Kidney (tissue), 2 donors: ENCODE data around the gene OR2T11. TPM values are rescaled to one million over a fixed set of nuclear protein-coding genes. Genes with fewer than 3 reads are reported as not detected.

Experiments
- polyA plus RNA-seq: library from polyadenylated mRNA; stranded (reverse); fragments of 350-450 nt; fragmentation: Illumina TruSeq; extraction: RNeasy Lipid Tissue Mini Kit (QIAGEN cat#74804); gene quantifications from one replicate; pipeline ENCODE4 v1.2.3, GENCODE V29; 2014; ENCODE audit warnings: low read depth, low replicate concordance; ENCODE audit not compliant: insufficient read depth
- total RNA-seq: library from RNA; stranded (reverse); fragmentation: NEBNext Ultra II Directional; extraction: Animal tissue kit (Norgen Biotek cat#: 25700); gene quantifications from one replicate; pipeline ENCODE4 v1.2.1, GENCODE V29; 2021
- donor health status: DM: yes; HTN: yes; CAD: no.

OR2T11 gene
- total and polyA plus RNA-seq, 2 donors from 2014 or later = 0.57 TPM; not detected in 1

Other genes with a start within 250 kb of the OR2T11 start
- gene OR2T1, start 232.0 kb downstream of the OR2T11 start, total RNA-seq = not detected
- not detected for gene OR2T1, start 232.0 kb downstream of the OR2T11 start, polyA plus RNA-seq
- gene OR2T2, start 189.5 kb downstream of the OR2T11 start, total RNA-seq = 0.28 TPM
- gene OR2T2, start 189.5 kb downstream of the OR2T11 start, polyA plus RNA-seq = not detected
- gene OR2T3, start 161.7 kb downstream of the OR2T11 start, total RNA-seq = not detected
- not detected for gene OR2T3, start 161.7 kb downstream of the OR2T11 start, polyA plus RNA-seq
- 0.09 TPM for gene OR2T5, start 146.5 kb downstream of the OR2T11 start, total RNA-seq
- not detected for gene OR2T5, start 146.5 kb downstream of the OR2T11 start, polyA plus RNA-seq
- 0.06 TPM for gene OR2G6, start 127.0 kb downstream of the OR2T11 start, total RNA-seq
- 0.09 TPM for gene OR2G6, start 127.0 kb downstream of the OR2T11 start, polyA plus RNA-seq
- gene OR2T29, start 72.3 kb downstream of the OR2T11 start, total RNA-seq = not detected
- gene OR2T29, start 72.3 kb downstream of the OR2T11 start, polyA plus RNA-seq = not detected
- gene OR2T34, start 60.3 kb downstream of the OR2T11 start, total RNA-seq = not detected
- gene OR2T34, start 60.3 kb downstream of the OR2T11 start, polyA plus RNA-seq = not detected
- gene OR2T10, start 37.4 kb downstream of the OR2T11 start, total RNA-seq = 0.41 TPM
- 1.1 TPM for gene OR2T10, start 37.4 kb downstream of the OR2T11 start, polyA plus RNA-seq
- gene OR2T35, start 10.2 kb upstream of the OR2T11 start, total RNA-seq = 0.28 TPM
- gene OR2T35, start 10.2 kb upstream of the OR2T11 start, polyA plus RNA-seq = not detected
- gene OR2T27, start 20.4 kb upstream of the OR2T11 start, total RNA-seq = not detected
- gene OR2T27, start 20.4 kb upstream of the OR2T11 start, polyA plus RNA-seq = not detected
- gene OR14I1, start 67.7 kb upstream of the OR2T11 start, total RNA-seq = not detected
- not detected for gene OR14I1, start 67.7 kb upstream of the OR2T11 start, polyA plus RNA-seq
- gene LYPD8, start 120.7 kb upstream of the OR2T11 start, total RNA-seq = 3.2 TPM
- 0.92 TPM for gene LYPD8, start 120.7 kb upstream of the OR2T11 start, polyA plus RNA-seq
- gene SH3BP5L, start 190.8 kb upstream of the OR2T11 start, total RNA-seq = 24.9 TPM
- 16.6 TPM for gene SH3BP5L, start 190.8 kb upstream of the OR2T11 start, polyA plus RNA-seq
- gene ZNF672, start 203.1 kb upstream of the OR2T11 start, total RNA-seq = 28.6 TPM
- gene ZNF672, start 203.1 kb upstream of the OR2T11 start, polyA plus RNA-seq = 25.0 TPM
- 29.6 TPM for gene ZNF692, start 224.0 kb upstream of the OR2T11 start, total RNA-seq
- 34.4 TPM for gene ZNF692, start 224.0 kb upstream of the OR2T11 start, polyA plus RNA-seq